B cell (primary cell): ENCODE data around the gene BACH2. TPM values are rescaled to one million over a fixed set of nuclear protein-coding genes. Genes with fewer than 3 reads are reported as not detected.

Source experiments
- ATAC-seq: fragments of 200-7000 bp; cut with Tn5 transposase; one replicate; pipeline ENCODE4 v1.10.0; 2021; ENCODE audit warnings: low read depth, mild to moderate bottlenecking, moderate number of reproducible peaks, moderate library complexity
- CTCF ChIA-PET: fragments of 350-600 bp; sonication (Branson Sonifier 250); formaldehyde crosslinking; loops from one replicate; lab custom pipeline; 2021; ENCODE audit warnings: antibody characterized with exemption, inconsistent platforms; lab: Charles Lee
- POLR2A ChIA-PET: fragments of 350-600 bp; sonication (Branson Sonifier 250); formaldehyde crosslinking; loops from one replicate; lab custom pipeline; 2021; ENCODE audit warnings: antibody characterized with exemption; lab: Charles Lee
- DNase-seq: peaks from one replicate; pipeline ENCODE4 v3.0.0; 2013
- H2AFZ ChIP-seq: 2 replicates; pipeline ENCODE4 v1.6.1; 2012; ENCODE audit warnings: mild to moderate bottlenecking, low read depth, low read length; ENCODE audit not compliant: insufficient read depth, poor library complexity, severe bottlenecking
- H3K27ac ChIP-seq, 2 donors: 1 replicate in 1 of 2; 2 replicates in 1 of 2; pipeline ENCODE4 v1.5.1; 2012 to 2013; ENCODE audit warnings: low read length in 2 of 2, mild to moderate bottlenecking in 2 of 2, moderate library complexity in 1 of 2
- H3K27me3 ChIP-seq, 4 experiments: fragments of 200-600 bp in 1 of 4; sonication (generic) in 1 of 4; replicated peaks in 1 of 4; 1 replicate in 2 of 4; 2 replicates in 2 of 4; pipeline versions ENCODE4 v1.6.1 to v1.7.0; 2013 to 2016; ENCODE audit warnings: low read length in 3 of 4, mild to moderate bottlenecking in 2 of 4, mixed read lengths in 1 of 4, moderate library complexity in 1 of 4; ENCODE audit not compliant: insufficient read depth in 4 of 4, control insufficient read depth in 3 of 4; ENCODE audit errors: control extremely low read depth in 1 of 4
- H3K36me3 ChIP-seq, 2 experiments: replicated peaks in 1 of 2; 1 replicate in 1 of 2; 2 replicates in 1 of 2; pipeline versions ENCODE4 v1.6.1 to v1.7.1; 2013; ENCODE audit warnings: low read length in 1 of 2; ENCODE audit not compliant: insufficient read depth in 2 of 2, control insufficient read depth in 1 of 2; ENCODE audit errors: control extremely low read depth in 1 of 2, extremely low read depth in 1 of 2
- H3K4me1 ChIP-seq, 2 donors: fragments of 200-600 bp in 1 of 2; sonication (generic) in 1 of 2; 1 replicate in 1 of 2; 2 replicates in 1 of 2; pipeline versions ENCODE4 v1.5.1 to v1.6.1; 2013 to 2017; ENCODE audit warnings: low read length in 2 of 2; ENCODE audit not compliant: control insufficient read depth in 2 of 2, insufficient read depth in 2 of 2
- H3K4me2 ChIP-seq: replicated peaks from 2 replicates; pipeline ENCODE3; 2012; ENCODE audit warnings: mild to moderate bottlenecking, low read depth, low read length; ENCODE audit not compliant: poor library complexity, severe bottlenecking
- H3K4me3 ChIP-seq, 5 experiments: fragments of 200-600 bp in 1 of 5; sonication (generic) in 1 of 5; 1 replicate in 3 of 5; 2 replicates in 2 of 5; pipeline versions ENCODE4 v1.5.1 to v1.7.0; 2011 to 2016; ENCODE audit warnings: low read length in 4 of 5, mild to moderate bottlenecking in 4 of 5, low read depth in 2 of 5, control low read depth in 1 of 5, moderate library complexity in 1 of 5; ENCODE audit not compliant: insufficient read depth in 1 of 5; ENCODE audit errors: control extremely low read depth in 1 of 5, extremely low read depth in 1 of 5
- H3K79me2 ChIP-seq: fragments of 200-600 bp; sonication (generic); one replicate; pipeline ENCODE4 v1.6.0; 2016; ENCODE audit warnings: low read length; ENCODE audit not compliant: control insufficient read depth, insufficient read depth
- H3K9ac ChIP-seq: fragments of 200-600 bp; sonication (generic); 2 replicates; pipeline ENCODE4 v1.6.1; 2017; ENCODE audit warnings: mild to moderate bottlenecking, low read length, moderate library complexity
- H3K9me3 ChIP-seq, 3 donors: one replicate each; pipeline versions ENCODE4 v1.6.1 to v1.7.1; 2013; ENCODE audit warnings: low read length in 2 of 3; ENCODE audit not compliant: control insufficient read depth in 2 of 3, insufficient read depth in 1 of 3; ENCODE audit errors: control extremely low read depth in 1 of 3
- H4K20me1 ChIP-seq: 2 replicates; pipeline ENCODE4 v1.6.0; 2012; ENCODE audit warnings: mild to moderate bottlenecking, low read length; ENCODE audit not compliant: insufficient read depth, control insufficient read depth, poor library complexity, severe bottlenecking
- H3K27ac Mint-ChIP-seq: one replicate; pipeline ENCODE4 v1.8.0; 2021; ENCODE audit warnings: mixed read lengths
- H3K27me3 Mint-ChIP-seq: one replicate; pipeline ENCODE4 v1.8.0; 2021; ENCODE audit warnings: mixed read lengths
- H3K4me1 Mint-ChIP-seq: one replicate; pipeline ENCODE4 v1.8.0; 2021; ENCODE audit warnings: mixed read lengths
- H3K4me3 Mint-ChIP-seq: one replicate; pipeline ENCODE4 v1.8.0; 2021; ENCODE audit warnings: mixed read lengths
- H3K9me3 Mint-ChIP-seq: one replicate; pipeline ENCODE4 v1.8.0; 2022; ENCODE audit warnings: mixed read lengths; ENCODE audit not compliant: insufficient read depth
- EZH2 ChIP-seq: IDR thresholded peaks from 2 replicates; pipeline ENCODE4 v1.6.1; 2012; ENCODE audit warnings: borderline replicate concordance, low read depth, mild to moderate bottlenecking, moderate library complexity, low read length; ENCODE audit not compliant: insufficient read depth, poor library complexity, severe bottlenecking
- WGBS: methylation state at CpG from one replicate; pipeline ENCODE4 v1.1.5; 2013; ENCODE audit warnings: missing lambda C conversion rate; ENCODE audit not compliant: insufficient coverage; 5-methylcytosine and 5-hydroxymethylcytosine counted together
- intact Hi-C: fragments of 100-400 bp; cut with micrococcal nuclease; formaldehyde crosslinking; loops from one replicate; pipeline ENCODE4 v1.10.0; 2022
- polyA plus RNA-seq: library from polyadenylated mRNA; depleted of rRNA; stranded (reverse); fragments of >200 nt; gene quantifications from 2 replicates; pipeline ENCODE4 v1.2.3, GENCODE V29; 2012
- total RNA-seq, 2 donors: library from RNA; stranded (reverse); fragments of 120-200 nt in 1 of 2; gene quantifications; 1 replicate in 1 of 2; 2 replicates in 1 of 2; pipeline versions ENCODE4 v1.2.3 to v1.2.4, GENCODE V29; 2013 to 2022
- TF ChIP-seq, protein P1 (sequence below): fragments of 200-600 bp; IDR thresholded peaks from one replicate; pipeline ENCODE4 v1.8.0; 2022; ENCODE audit warnings: antibody characterized with exemption, mild to moderate bottlenecking

BACH2 gene
- total and polyA plus RNA-seq, 2 donors (not counting 1 experiment from before 2014, with no cell fraction given), result 41.1 to 235 TPM

DNA sequence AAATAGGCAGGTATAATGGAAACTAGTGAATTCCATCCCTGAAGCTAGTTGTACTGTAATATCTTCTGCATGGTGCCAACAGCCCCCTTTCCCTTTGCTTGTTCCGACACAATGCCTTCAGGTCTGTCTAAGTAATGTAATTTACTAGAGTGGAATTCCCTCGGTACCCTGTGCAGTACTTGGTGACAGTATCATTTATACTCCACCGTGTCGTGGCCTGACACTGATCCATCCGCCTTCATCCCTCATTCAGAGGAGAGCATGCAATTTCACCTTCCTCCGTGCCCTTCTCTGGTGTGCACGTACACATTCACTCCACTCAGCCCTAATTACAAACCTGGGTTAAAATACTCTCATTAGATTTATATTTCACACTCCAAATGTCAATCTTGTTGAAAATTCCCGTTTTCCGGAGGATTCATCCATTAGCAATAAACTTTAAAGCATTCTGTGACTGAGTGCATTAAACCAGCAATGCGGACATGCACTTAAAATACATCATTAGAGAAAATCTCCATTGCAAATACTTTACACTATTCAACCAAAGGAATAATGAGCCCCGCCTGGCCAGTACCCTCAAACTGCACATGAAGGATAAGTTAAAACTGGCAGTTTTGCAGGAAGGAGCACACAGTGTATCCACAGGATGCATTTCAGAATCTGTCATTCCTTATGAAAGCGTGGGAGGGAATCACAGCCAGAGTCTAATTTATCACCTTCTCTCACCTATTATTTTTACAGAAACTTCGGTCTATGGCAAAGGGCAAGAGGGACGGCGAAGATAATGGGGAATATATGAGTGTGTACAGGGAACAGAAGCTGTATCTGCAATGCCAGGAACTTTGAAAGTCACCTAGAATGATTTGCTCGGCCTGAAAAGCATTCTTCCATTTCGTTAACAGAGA lies 219.9 kb downstream of the BACH2 start:
- H4K20me1 ChIP-seq, result peaks cover 93% of the 10 kb centered on the region
- no peak overlapping the region for H3K4me3 ChIP-seq
- no peaks in the 10 kb centered on the region for H3K27me3 Mint-ChIP-seq
- WGBS, result 94% methylated on average over 15 of the region's 17 CpGs
- H3K4me3 Mint-ChIP-seq, result peak overlapping the region; percentile 17
- peaks cover 100% of the 10 kb centered on the region for H3K79me2 ChIP-seq
- H3K36me3 ChIP-seq, result peaks cover 1 to 30% of the 10 kb centered on the region in 2 experiments
- no peaks in the 10 kb centered on the region for H3K9me3 Mint-ChIP-seq
- no peak for DNase-seq
- CTCF ChIA-PET, result interaction anchor here (0.6 kb wide), 1 partner anchor 101 kb away, joined by 3 read pairs; no protein-coding TSS in a partner anchor
- POLR2A ChIA-PET, result interaction anchor here (0.5 kb wide), 1 partner anchor 31 kb away, joined by 4 read pairs; no protein-coding TSS in a partner anchor
- TF ChIP-seq EZH2, result no peak
- H3K9ac ChIP-seq, result no peak overlapping the region
- no peak overlapping the region for H3K27ac ChIP-seq
- H3K4me1 ChIP-seq, result peaks cover 50 to 52% of the 10 kb centered on the region in 2 donors
- intact Hi-C loops, result loop anchor here (5.0 kb wide), 1 partner anchor 34 kb away; no protein-coding TSS in a partner anchor
- no peak overlapping the region for H2AFZ ChIP-seq
- H3K27ac Mint-ChIP-seq, result no peak overlapping the region
- peaks cover 95% of the 10 kb centered on the region for H3K4me1 Mint-ChIP-seq
- no peak for ATAC-seq
- no peaks in the 10 kb centered on the region for H3K27me3 ChIP-seq
- no peak overlapping the region for H3K4me2 ChIP-seq
- H3K9me3 ChIP-seq, result no peaks in the 10 kb centered on the region

DNA sequence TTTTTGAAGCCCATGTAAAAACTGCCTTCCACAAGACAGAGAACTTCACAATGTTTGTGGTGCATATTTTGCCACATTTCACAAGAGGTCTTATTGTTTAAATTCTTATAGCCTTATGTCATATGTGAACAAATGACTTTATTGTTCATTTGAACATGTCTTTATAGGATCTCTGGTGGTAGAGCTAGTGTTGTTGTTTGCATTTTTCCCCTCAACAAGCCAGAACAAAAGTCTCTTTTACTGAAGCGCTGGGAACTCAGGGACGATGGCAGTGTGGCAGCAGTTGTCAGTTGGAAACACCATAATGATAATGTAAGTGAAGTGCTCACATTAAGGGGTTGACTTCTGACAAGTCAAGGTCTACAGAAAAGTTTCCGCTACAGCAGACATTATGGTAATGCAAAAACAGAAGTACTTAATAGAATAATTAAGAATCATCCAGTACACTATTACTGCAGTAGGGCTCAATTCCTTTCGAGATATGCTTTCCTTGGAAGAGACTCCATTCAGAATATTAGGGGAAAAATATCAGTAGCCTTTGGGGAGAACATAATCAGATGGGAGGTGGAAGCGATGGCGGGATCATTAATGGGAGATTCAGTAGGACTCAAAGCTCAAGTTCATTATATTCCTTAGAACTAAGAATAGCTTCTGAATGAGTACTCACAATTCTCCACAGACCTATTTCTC lies 222.3 kb downstream of the BACH2 start:
- POLR2A ChIA-PET, result no interaction called here
- H3K4me1 ChIP-seq, result peaks cover 27 to 30% of the 10 kb centered on the region in 2 donors
- intact Hi-C loops, result loop anchor here (5.0 kb wide), 1 partner anchor 33 kb away; no protein-coding TSS in a partner anchor

More for the DNA sequence above, 222.3 kb downstream of the BACH2 start:
- peak overlapping the region; percentile 44 for H3K4me3 Mint-ChIP-seq
- H2AFZ ChIP-seq, result no peak overlapping the region
- H3K9ac ChIP-seq, result no peak overlapping the region
- peaks cover 96% of the 10 kb centered on the region for H4K20me1 ChIP-seq
- H3K36me3 ChIP-seq, result peaks cover 3 to 50% of the 10 kb centered on the region in 2 experiments
- H3K4me2 ChIP-seq, result no peak overlapping the region
- no peaks in the 10 kb centered on the region for H3K9me3 Mint-ChIP-seq
- H3K79me2 ChIP-seq, result peaks cover 100% of the 10 kb centered on the region
- H3K4me1 Mint-ChIP-seq, result peaks cover 88% of the 10 kb centered on the region
- no peaks in the 10 kb centered on the region for H3K27me3 ChIP-seq
- no peaks in the 10 kb centered on the region for H3K27me3 Mint-ChIP-seq
- TF ChIP-seq, protein P1, sequence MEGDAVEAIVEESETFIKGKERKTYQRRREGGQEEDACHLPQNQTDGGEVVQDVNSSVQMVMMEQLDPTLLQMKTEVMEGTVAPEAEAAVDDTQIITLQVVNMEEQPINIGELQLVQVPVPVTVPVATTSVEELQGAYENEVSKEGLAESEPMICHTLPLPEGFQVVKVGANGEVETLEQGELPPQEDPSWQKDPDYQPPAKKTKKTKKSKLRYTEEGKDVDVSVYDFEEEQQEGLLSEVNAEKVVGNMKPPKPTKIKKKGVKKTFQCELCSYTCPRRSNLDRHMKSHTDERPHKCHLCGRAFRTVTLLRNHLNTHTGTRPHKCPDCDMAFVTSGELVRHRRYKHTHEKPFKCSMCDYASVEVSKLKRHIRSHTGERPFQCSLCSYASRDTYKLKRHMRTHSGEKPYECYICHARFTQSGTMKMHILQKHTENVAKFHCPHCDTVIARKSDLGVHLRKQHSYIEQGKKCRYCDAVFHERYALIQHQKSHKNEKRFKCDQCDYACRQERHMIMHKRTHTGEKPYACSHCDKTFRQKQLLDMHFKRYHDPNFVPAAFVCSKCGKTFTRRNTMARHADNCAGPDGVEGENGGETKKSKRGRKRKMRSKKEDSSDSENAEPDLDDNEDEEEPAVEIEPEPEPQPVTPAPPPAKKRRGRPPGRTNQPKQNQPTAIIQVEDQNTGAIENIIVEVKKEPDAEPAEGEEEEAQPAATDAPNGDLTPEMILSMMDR, result no peak
- no peak for TF ChIP-seq EZH2
- ATAC-seq (no peak), DNase-seq (no peak)
- H3K4me3 ChIP-seq, result no peak overlapping the region
- peak overlapping the region; percentile 13 for H3K27ac Mint-ChIP-seq
- H3K9me3 ChIP-seq, result no peaks in the 10 kb centered on the region
- WGBS, result 80% methylated on average over 1 of the region's 6 CpGs
- peak overlapping the region in 1 of 2 donors; percentile 35 for H3K27ac ChIP-seq
- CTCF ChIA-PET, result interaction anchor here (0.6 to 1.5 kb wide), 3 partner anchors 8 to 105 kb away, joined by 3 read pairs; no protein-coding TSS in a partner anchor
